Measurements from ENCODE around the gene PRR5L. TPM values are rescaled to one million over a fixed set of nuclear protein-coding genes. Genes with fewer than 3 reads are reported as not detected.

PRR5L gene
- total and polyA plus RNA-seq, 5 donors from 2014 or later, result 0.76 to 15.1 (median 1.1) TPM; not detected in 1

- Mint-ChIP-seq H3K4me3 (no peak overlapping the region), H3K36me3 (no peaks in the 10 kb centered on the region), H3K27me3 (peaks cover 21% of the 10 kb centered on the region), H3K27ac (no peak overlapping the region), H3K9me3 (no peaks in the 10 kb centered on the region), H3K4me1 (peaks cover 0 to 3% (median 0%) of the 10 kb centered on the region in 4 donors)
- H3K4me1 ChIP-seq (ENCODE audit: control insufficient read depth, insufficient read depth, low read length, poor library complexity, severe bottlenecking), result no peaks in the 10 kb centered on the region
- H3K4me3 ChIP-seq (ENCODE audit: low read depth, low read length), result no peak overlapping the region
- no peaks in the 10 kb centered on the region for H3K27me3 ChIP-seq (ENCODE audit: control insufficient read depth, insufficient read depth, low read length)
- no peak for ATAC-seq (ENCODE audit: low read depth in 2 of 2)
- H3K27ac ChIP-seq (ENCODE audit: insufficient read depth, low read length, poor library complexity, severe bottlenecking), result no peak overlapping the region
- H3K9me3 ChIP-seq (ENCODE audit: control insufficient read depth in 2 of 2, low read length in 2 of 2), result no peaks in the 10 kb centered on the region
- DNase-seq, result no peak
- H3K36me3 ChIP-seq (ENCODE audit: control insufficient read depth, insufficient read depth, low read length), result no peaks in the 10 kb centered on the region
These were observed 100.1 kb downstream of the PRR5L start for GRCh38 chr11:36395978-36396736.

GRCh38 chr11:36398231-36398953 lies 102.3 kb downstream of the PRR5L start:
- Histone ChIP-seq H3K27me3 (ENCODE audit: control insufficient read depth, insufficient read depth, low read length) (no peaks in the 10 kb centered on the region), H3K36me3 (ENCODE audit: control insufficient read depth, insufficient read depth, low read length) (no peaks in the 10 kb centered on the region), H3K4me1 (ENCODE audit: control insufficient read depth, insufficient read depth, low read length, poor library complexity, severe bottlenecking) (no peaks in the 10 kb centered on the region), H3K9me3 (ENCODE audit: control insufficient read depth in 2 of 2, low read length in 2 of 2) (no peaks in the 10 kb centered on the region), H3K27ac (ENCODE audit: insufficient read depth, low read length, poor library complexity, severe bottlenecking) (no peak overlapping the region), H3K4me3 (ENCODE audit: low read depth, low read length) (no peak overlapping the region)
- ATAC-seq (ENCODE audit: low read depth in 2 of 2) (no peak), DNase-seq (no peak)
- Mint-ChIP-seq H3K4me1 (peaks cover 0 to 2% (median 0%) of the 10 kb centered on the region in 4 donors), H3K4me3 (no peak overlapping the region), H3K27me3 (peaks cover 22% of the 10 kb centered on the region), H3K27ac (no peak overlapping the region), H3K36me3 (no peaks in the 10 kb centered on the region), H3K9me3 (no peaks in the 10 kb centered on the region)

- DNase-seq (no peak), ATAC-seq (ENCODE audit: low read depth in 2 of 2) (no peak)
- no peaks in the 10 kb centered on the region for H3K9me3 Mint-ChIP-seq
- H3K36me3 ChIP-seq (ENCODE audit: control insufficient read depth, insufficient read depth, low read length), result no peaks in the 10 kb centered on the region
- H3K4me3 ChIP-seq (ENCODE audit: low read depth, low read length), result no peak overlapping the region
- no peaks in the 10 kb centered on the region for H3K9me3 ChIP-seq (ENCODE audit: control insufficient read depth in 2 of 2, low read length in 2 of 2)
- H3K27ac Mint-ChIP-seq, result no peak overlapping the region
- H3K27ac ChIP-seq (ENCODE audit: insufficient read depth, low read length, poor library complexity, severe bottlenecking), result no peak overlapping the region
- H3K4me3 Mint-ChIP-seq, result no peak overlapping the region
- H3K4me1 ChIP-seq (ENCODE audit: control insufficient read depth, insufficient read depth, low read length, poor library complexity, severe bottlenecking), result no peaks in the 10 kb centered on the region
- H3K36me3 Mint-ChIP-seq, result no peaks in the 10 kb centered on the region
- peaks cover 15% of the 10 kb centered on the region for H3K27me3 Mint-ChIP-seq
- H3K27me3 ChIP-seq (ENCODE audit: control insufficient read depth, insufficient read depth, low read length), result no peaks in the 10 kb centered on the region
- H3K4me1 Mint-ChIP-seq, result no peaks in the 10 kb centered on the region
These were observed 103.1 kb downstream of the PRR5L start for GRCh38 chr11:36399236-36399635.

- no peaks in the 10 kb centered on the region for H3K9me3 ChIP-seq (ENCODE audit: control insufficient read depth in 2 of 2, low read length in 2 of 2)
- H3K4me1 Mint-ChIP-seq, result no peaks in the 10 kb centered on the region
- H3K27me3 ChIP-seq (ENCODE audit: control insufficient read depth, insufficient read depth, low read length), result no peaks in the 10 kb centered on the region
- H3K36me3 Mint-ChIP-seq, result no peaks in the 10 kb centered on the region
- H3K4me3 ChIP-seq (ENCODE audit: low read depth, low read length), result no peak overlapping the region
- no peaks in the 10 kb centered on the region for H3K4me1 ChIP-seq (ENCODE audit: control insufficient read depth, insufficient read depth, low read length, poor library complexity, severe bottlenecking)
- H3K27ac ChIP-seq (ENCODE audit: insufficient read depth, low read length, poor library complexity, severe bottlenecking), result no peak overlapping the region
- no peak overlapping the region for H3K27ac Mint-ChIP-seq
- no peaks in the 10 kb centered on the region for H3K9me3 Mint-ChIP-seq
- H3K4me3 Mint-ChIP-seq, result no peak overlapping the region
- ATAC-seq (ENCODE audit: low read depth in 2 of 2), result no peak
- DNase-seq, result no peak
- H3K36me3 ChIP-seq (ENCODE audit: control insufficient read depth, insufficient read depth, low read length), result no peaks in the 10 kb centered on the region
- peaks cover 12% of the 10 kb centered on the region for H3K27me3 Mint-ChIP-seq
These were observed 103.7 kb downstream of the PRR5L start for GRCh38 chr11:36399745-36400144.

GRCh38 chr11:36400766-36401455 lies 104.8 kb downstream of the PRR5L start:
- H3K36me3 Mint-ChIP-seq, result no peaks in the 10 kb centered on the region
- Histone ChIP-seq H3K27me3 (ENCODE audit: control insufficient read depth, insufficient read depth, low read length) (no peaks in the 10 kb centered on the region), H3K4me1 (ENCODE audit: control insufficient read depth, insufficient read depth, low read length, poor library complexity, severe bottlenecking) (no peaks in the 10 kb centered on the region), H3K27ac (ENCODE audit: insufficient read depth, low read length, poor library complexity, severe bottlenecking) (no peak overlapping the region), H3K36me3 (ENCODE audit: control insufficient read depth, insufficient read depth, low read length) (no peaks in the 10 kb centered on the region), H3K9me3 (ENCODE audit: control insufficient read depth in 2 of 2, low read length in 2 of 2) (no peaks in the 10 kb centered on the region), H3K4me3 (ENCODE audit: low read depth, low read length) (no peak overlapping the region)
- no peaks in the 10 kb centered on the region for H3K9me3 Mint-ChIP-seq
- no peaks in the 10 kb centered on the region for H3K4me1 Mint-ChIP-seq
- H3K4me3 Mint-ChIP-seq, result no peak overlapping the region
- H3K27me3 Mint-ChIP-seq, result peaks cover 6% of the 10 kb centered on the region
- peak overlapping the region in 1 of 3 donors; percentile 63 for H3K27ac Mint-ChIP-seq
- ATAC-seq (ENCODE audit: low read depth in 2 of 2), result no peak
- no peak for DNase-seq

- Mint-ChIP-seq H3K4me3 (no peak overlapping the region), H3K27ac (no peak overlapping the region), H3K4me1 (peaks cover 0 to 3% (median under 1%) of the 10 kb centered on the region in 4 donors), H3K9me3 (no peaks in the 10 kb centered on the region), H3K27me3 (peaks cover 6% of the 10 kb centered on the region), H3K36me3 (no peaks in the 10 kb centered on the region)
- Histone ChIP-seq H3K27me3 (ENCODE audit: control insufficient read depth, insufficient read depth, low read length) (no peaks in the 10 kb centered on the region), H3K36me3 (ENCODE audit: control insufficient read depth, insufficient read depth, low read length) (no peaks in the 10 kb centered on the region), H3K9me3 (ENCODE audit: control insufficient read depth in 2 of 2, low read length in 2 of 2) (no peaks in the 10 kb centered on the region), H3K27ac (ENCODE audit: insufficient read depth, low read length, poor library complexity, severe bottlenecking) (no peak overlapping the region), H3K4me1 (ENCODE audit: control insufficient read depth, insufficient read depth, low read length, poor library complexity, severe bottlenecking) (no peaks in the 10 kb centered on the region), H3K4me3 (ENCODE audit: low read depth, low read length) (no peak overlapping the region)
- ATAC-seq (ENCODE audit: low read depth in 2 of 2), result no peak
- DNase-seq, result no peak
These were observed 106.6 kb downstream of the PRR5L start for GRCh38 chr11:36402568-36403170.

GRCh38 chr11:36403661-36404060 lies 107.6 kb downstream of the PRR5L start:
- ATAC-seq (ENCODE audit: low read depth in 2 of 2) (no peak), DNase-seq (no peak)
- Histone ChIP-seq H3K27ac (ENCODE audit: insufficient read depth, low read length, poor library complexity, severe bottlenecking) (no peak overlapping the region), H3K27me3 (ENCODE audit: control insufficient read depth, insufficient read depth, low read length) (no peaks in the 10 kb centered on the region), H3K4me1 (ENCODE audit: control insufficient read depth, insufficient read depth, low read length, poor library complexity, severe bottlenecking) (no peaks in the 10 kb centered on the region), H3K36me3 (ENCODE audit: control insufficient read depth, insufficient read depth, low read length) (no peaks in the 10 kb centered on the region), H3K9me3 (ENCODE audit: control insufficient read depth in 2 of 2, low read length in 2 of 2) (no peaks in the 10 kb centered on the region), H3K4me3 (ENCODE audit: low read depth, low read length) (no peak overlapping the region)
- H3K4me3 Mint-ChIP-seq, result no peak overlapping the region
- no peaks in the 10 kb centered on the region for H3K36me3 Mint-ChIP-seq
- no peaks in the 10 kb centered on the region for H3K9me3 Mint-ChIP-seq
- peaks cover 0 to 6% (median 1%) of the 10 kb centered on the region in 4 donors for H3K4me1 Mint-ChIP-seq
- H3K27ac Mint-ChIP-seq, result no peak overlapping the region
- H3K27me3 Mint-ChIP-seq, result peaks cover 6% of the 10 kb centered on the region
